ENCODE data around the gene C1orf232. TPM values are rescaled to one million over a fixed set of nuclear protein-coding genes. Genes with fewer than 3 reads are reported as not detected.

The C1orf232 gene
- total and polyA plus RNA-seq, 2 donors (not counting 1 experiment from before 2014, with no cell fraction given) = not detected

DNA sequence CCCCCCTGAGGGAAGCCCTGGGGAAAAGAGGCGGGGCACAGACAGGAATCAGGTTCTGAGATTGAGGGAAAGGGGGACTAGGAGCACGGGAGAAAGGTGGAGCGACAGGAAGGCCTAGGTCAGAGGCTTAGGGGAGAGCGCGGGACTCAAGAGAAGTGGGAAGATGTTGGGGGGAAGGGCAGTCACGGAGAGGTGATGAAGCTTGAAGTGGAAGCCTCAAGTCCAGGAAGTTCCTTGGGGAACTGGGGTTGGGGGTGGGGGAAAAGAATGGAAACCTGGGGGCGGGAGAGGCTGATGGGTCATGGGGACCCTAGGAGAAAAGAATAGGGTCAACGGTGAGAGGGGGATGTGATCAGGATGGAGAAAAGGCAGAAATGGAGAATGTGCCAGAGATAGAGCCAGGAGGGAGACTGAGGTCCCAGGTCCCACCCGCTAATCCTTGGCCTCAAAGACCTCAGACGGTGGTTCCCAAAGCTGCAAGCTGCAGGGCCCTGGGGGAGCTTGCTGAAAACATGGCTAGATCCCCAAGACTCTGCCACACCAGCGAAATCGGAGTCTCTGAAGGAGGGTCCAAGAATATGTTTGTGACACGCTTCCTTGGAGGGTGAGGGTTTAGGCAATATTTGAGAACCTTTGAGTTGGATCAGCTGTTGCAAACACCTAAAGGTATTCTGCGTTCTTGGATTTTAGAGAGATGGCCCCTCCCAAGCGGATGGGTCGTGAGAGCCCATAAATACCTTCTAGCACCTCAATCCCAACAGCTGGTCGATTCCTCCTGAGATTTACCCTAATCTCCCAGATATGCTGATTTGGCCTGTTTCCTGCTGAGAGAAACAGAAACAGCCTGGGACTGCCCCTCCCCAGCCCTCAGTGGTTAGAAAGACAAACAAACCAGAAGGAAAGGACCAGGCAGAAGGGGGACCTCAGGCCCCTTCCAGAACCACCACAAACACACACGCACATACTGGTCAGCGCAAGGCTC is 3.6 kb downstream of the C1orf232 start:
- Mint-ChIP-seq H3K27ac (no peak overlapping the region), H3K4me1 (peaks cover 17% of the 10 kb centered on the region), H3K27me3 (peaks cover 9% of the 10 kb centered on the region), H3K4me3 (peak overlapping the region; percentile 71), H3K9me3 (ENCODE audit: insufficient read depth) (no peaks in the 10 kb centered on the region)
- Histone ChIP-seq H2AFZ (ENCODE audit: insufficient read depth, low read depth, low read length, poor library complexity, severe bottlenecking) (peak overlapping the region; percentile 83), H4K20me1 (ENCODE audit: control insufficient read depth, insufficient read depth, low read length, poor library complexity, severe bottlenecking) (no peaks in the 10 kb centered on the region), H3K4me3 (ENCODE audit: control extremely low read depth in 1 of 5, extremely low read depth in 1 of 5, insufficient read depth in 1 of 5, low read depth in 2 of 5, low read length in 4 of 5) (no peak overlapping the region), H3K9me3 (ENCODE audit: control extremely low read depth in 1 of 3, control insufficient read depth in 2 of 3, insufficient read depth in 1 of 3, low read length in 2 of 3) (peaks cover 0 to 3% (median 0%) of the 10 kb centered on the region in 3 donors), H3K9ac (ENCODE audit: low read length) (no peak overlapping the region), H3K4me1 (ENCODE audit: control insufficient read depth in 2 of 2, insufficient read depth in 2 of 2, low read length in 2 of 2) (peaks cover 23 to 28% of the 10 kb centered on the region in 2 donors), H3K27ac (ENCODE audit: low read length in 2 of 2) (no peak overlapping the region), H3K36me3 (replicated peaks in 1 of 2; ENCODE audit: control extremely low read depth in 1 of 2, control insufficient read depth in 1 of 2, extremely low read depth in 1 of 2, insufficient read depth in 2 of 2, low read length in 1 of 2) (no peaks in the 10 kb centered on the region), H3K79me2 (ENCODE audit: control insufficient read depth, insufficient read depth, low read length) (peaks cover 4% of the 10 kb centered on the region), H3K27me3 (replicated peaks in 1 of 4; ENCODE audit: control extremely low read depth in 1 of 4, control insufficient read depth in 3 of 4, insufficient read depth in 4 of 4, low read length in 3 of 4) (peaks cover 0 to 38% (median 17%) of the 10 kb centered on the region in 4 experiments), H3K4me2 (replicated peaks; ENCODE audit: low read depth, low read length, poor library complexity, severe bottlenecking) (peak overlapping the region; percentile 93)
- WGBS (ENCODE audit: insufficient coverage) = 62% methylated on average over 14 of the region's 19 CpGs
- CTCF ChIA-PET = interaction anchor here (1.0 to 1.4 kb wide), 4 partner anchors 20 to 197 kb away, joined by 3 to 5 read pairs (median 3); no protein-coding TSS in a partner anchor
- TF ChIP-seq, protein P1, sequence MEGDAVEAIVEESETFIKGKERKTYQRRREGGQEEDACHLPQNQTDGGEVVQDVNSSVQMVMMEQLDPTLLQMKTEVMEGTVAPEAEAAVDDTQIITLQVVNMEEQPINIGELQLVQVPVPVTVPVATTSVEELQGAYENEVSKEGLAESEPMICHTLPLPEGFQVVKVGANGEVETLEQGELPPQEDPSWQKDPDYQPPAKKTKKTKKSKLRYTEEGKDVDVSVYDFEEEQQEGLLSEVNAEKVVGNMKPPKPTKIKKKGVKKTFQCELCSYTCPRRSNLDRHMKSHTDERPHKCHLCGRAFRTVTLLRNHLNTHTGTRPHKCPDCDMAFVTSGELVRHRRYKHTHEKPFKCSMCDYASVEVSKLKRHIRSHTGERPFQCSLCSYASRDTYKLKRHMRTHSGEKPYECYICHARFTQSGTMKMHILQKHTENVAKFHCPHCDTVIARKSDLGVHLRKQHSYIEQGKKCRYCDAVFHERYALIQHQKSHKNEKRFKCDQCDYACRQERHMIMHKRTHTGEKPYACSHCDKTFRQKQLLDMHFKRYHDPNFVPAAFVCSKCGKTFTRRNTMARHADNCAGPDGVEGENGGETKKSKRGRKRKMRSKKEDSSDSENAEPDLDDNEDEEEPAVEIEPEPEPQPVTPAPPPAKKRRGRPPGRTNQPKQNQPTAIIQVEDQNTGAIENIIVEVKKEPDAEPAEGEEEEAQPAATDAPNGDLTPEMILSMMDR (IDR thresholded peaks at IDR 0.05) = no peak
- TF ChIP-seq EZH2 (IDR thresholded peaks at IDR 0.05; ENCODE audit: borderline replicate concordance, insufficient read depth, low read depth, low read length, poor library complexity, severe bottlenecking) = no peak
- intact Hi-C loops (cut with micrococcal nuclease) = loop anchor here (1.0 to 5.0 kb wide), 2 partner anchors 60 to 128 kb away; no protein-coding TSS in a partner anchor
- ATAC-seq (ENCODE audit: low read depth) = no peak
- POLR2A ChIA-PET = no interaction called here
- no peak for DNase-seq

Measured in B cell (primary cell).